ENCODE results near the gene DHPS. TPM values are rescaled to one million over a fixed set of nuclear protein-coding genes. Genes with fewer than 3 reads are reported as not detected.

The DHPS gene
- total RNA-seq, 1 donor: 52.5 TPM

DNA sequence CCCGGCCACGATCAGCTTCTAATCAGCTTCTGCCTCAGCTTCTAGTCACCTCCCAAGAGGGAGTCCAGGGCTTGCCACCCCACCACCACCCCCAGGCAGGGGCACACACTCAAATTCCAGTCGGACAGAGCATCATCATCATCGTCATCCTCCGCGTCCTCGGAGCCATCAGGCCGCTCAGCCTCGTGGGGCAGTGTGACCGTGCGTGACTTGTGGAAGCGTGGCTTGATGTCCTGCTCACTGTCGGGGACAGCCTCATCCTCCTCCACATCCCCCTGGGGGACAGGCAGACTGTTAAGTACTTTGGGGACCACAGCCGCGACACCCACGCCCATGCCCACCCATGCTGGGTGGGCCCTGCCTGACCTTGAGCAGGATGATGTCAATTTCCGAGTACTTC, 29.5 kb upstream of the DHPS start:
- Histone ChIP-seq H3K4me3 (ENCODE audit: insufficient read depth, low read length) (no peak overlapping the region), H3K79me2 (ENCODE audit: insufficient read depth, low read length) (peaks cover 29% of the 10 kb centered on the region), H4K20me1 (ENCODE audit: insufficient read depth, low read length) (peaks cover 8% of the 10 kb centered on the region), H3K27me3 (ENCODE audit: insufficient read depth, low read length) (no peaks in the 10 kb centered on the region), H2AFZ (ENCODE audit: low read length) (no peak overlapping the region), H3K4me1 (ENCODE audit: insufficient read depth, low read length) (no peaks in the 10 kb centered on the region), H3K36me3 (ENCODE audit: insufficient read depth, low read length) (peaks cover 81% of the 10 kb centered on the region), H3K27ac (ENCODE audit: low read depth, low read length) (no peak overlapping the region), H3K4me2 (ENCODE audit: insufficient read depth, low read length) (no peak overlapping the region), H3K9me3 (ENCODE audit: low read depth, low read length) (no peaks in the 10 kb centered on the region)
- TF ChIP-seq, protein P1, sequence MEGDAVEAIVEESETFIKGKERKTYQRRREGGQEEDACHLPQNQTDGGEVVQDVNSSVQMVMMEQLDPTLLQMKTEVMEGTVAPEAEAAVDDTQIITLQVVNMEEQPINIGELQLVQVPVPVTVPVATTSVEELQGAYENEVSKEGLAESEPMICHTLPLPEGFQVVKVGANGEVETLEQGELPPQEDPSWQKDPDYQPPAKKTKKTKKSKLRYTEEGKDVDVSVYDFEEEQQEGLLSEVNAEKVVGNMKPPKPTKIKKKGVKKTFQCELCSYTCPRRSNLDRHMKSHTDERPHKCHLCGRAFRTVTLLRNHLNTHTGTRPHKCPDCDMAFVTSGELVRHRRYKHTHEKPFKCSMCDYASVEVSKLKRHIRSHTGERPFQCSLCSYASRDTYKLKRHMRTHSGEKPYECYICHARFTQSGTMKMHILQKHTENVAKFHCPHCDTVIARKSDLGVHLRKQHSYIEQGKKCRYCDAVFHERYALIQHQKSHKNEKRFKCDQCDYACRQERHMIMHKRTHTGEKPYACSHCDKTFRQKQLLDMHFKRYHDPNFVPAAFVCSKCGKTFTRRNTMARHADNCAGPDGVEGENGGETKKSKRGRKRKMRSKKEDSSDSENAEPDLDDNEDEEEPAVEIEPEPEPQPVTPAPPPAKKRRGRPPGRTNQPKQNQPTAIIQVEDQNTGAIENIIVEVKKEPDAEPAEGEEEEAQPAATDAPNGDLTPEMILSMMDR (IDR thresholded peaks at IDR 0.05; ENCODE audit: extremely low read depth, low read depth, low read length): no peak
- DNase-seq (ENCODE audit: insufficient read length, low spot score, missing footprints): no peak

DNA sequence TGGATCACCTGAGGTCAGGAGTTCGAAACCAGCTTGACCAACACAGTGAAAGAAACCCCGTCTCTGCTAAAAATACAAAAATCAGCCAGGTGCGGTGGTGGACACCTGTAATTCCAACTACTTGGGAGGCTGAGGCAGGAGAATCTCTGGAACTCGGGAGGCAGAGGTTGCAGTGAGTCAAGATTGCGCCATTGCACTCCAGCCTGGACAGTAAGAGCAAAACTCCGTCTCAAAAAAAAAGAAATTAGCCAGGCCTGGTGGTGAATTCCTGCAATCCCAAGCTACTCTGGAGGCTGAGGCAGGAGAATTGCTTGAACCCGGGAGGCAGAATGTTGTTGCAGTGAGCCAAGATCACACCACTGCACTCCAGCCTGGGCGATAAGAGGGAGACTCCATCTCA, 27.0 kb upstream of the DHPS start:
- peaks cover 10% of the 10 kb centered on the region for H3K79me2 ChIP-seq (ENCODE audit: insufficient read depth, low read length)
- peaks cover 6% of the 10 kb centered on the region for H4K20me1 ChIP-seq (ENCODE audit: insufficient read depth, low read length)
- no peaks in the 10 kb centered on the region for H3K4me1 ChIP-seq (ENCODE audit: insufficient read depth, low read length)
- TF ChIP-seq, protein P1 (IDR thresholded peaks at IDR 0.05; ENCODE audit: extremely low read depth, low read depth, low read length): no peak
- H3K4me3 ChIP-seq (ENCODE audit: insufficient read depth, low read length): no peak overlapping the region
- no peak overlapping the region for H3K4me2 ChIP-seq (ENCODE audit: insufficient read depth, low read length)
- H2AFZ ChIP-seq (ENCODE audit: low read length): no peak overlapping the region
- H3K27ac ChIP-seq (ENCODE audit: low read depth, low read length): no peak overlapping the region
- H3K9me3 ChIP-seq (ENCODE audit: low read depth, low read length): no peaks in the 10 kb centered on the region
- no peaks in the 10 kb centered on the region for H3K27me3 ChIP-seq (ENCODE audit: insufficient read depth, low read length)
- H3K36me3 ChIP-seq (ENCODE audit: insufficient read depth, low read length): peaks cover 82% of the 10 kb centered on the region
- DNase-seq (ENCODE audit: insufficient read length, low spot score, missing footprints): no peak

DNA sequence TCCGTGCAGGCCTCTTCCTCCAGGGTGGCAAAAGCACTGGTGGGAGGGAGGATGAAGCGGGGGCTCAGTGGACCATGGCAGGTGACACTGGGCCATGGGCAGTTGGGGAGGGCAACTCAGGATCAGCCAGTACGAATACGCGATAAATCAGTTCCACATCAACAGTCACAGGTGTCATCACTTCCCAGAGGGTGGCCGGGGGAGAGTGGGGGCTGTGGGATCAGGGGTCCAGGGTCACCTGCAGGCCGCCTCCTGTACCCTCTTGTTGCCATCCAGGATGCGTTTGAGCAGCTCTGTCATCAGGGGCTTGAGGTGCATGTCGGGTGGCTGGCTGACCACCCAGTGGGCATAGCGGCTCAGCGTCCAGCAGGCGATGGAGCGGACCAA, 24.6 kb upstream of the DHPS start:
- peaks cover 10% of the 10 kb centered on the region for H3K79me2 ChIP-seq (ENCODE audit: insufficient read depth, low read length)
- no peak overlapping the region for H3K27ac ChIP-seq (ENCODE audit: low read depth, low read length)
- H2AFZ ChIP-seq (ENCODE audit: low read length): no peak overlapping the region
- no peaks in the 10 kb centered on the region for H3K27me3 ChIP-seq (ENCODE audit: insufficient read depth, low read length)
- H4K20me1 ChIP-seq (ENCODE audit: insufficient read depth, low read length): peaks cover 6% of the 10 kb centered on the region
- no peaks in the 10 kb centered on the region for H3K9me3 ChIP-seq (ENCODE audit: low read depth, low read length)
- TF ChIP-seq, protein P1 (IDR thresholded peaks at IDR 0.05; ENCODE audit: extremely low read depth, low read depth, low read length): no peak
- H3K4me1 ChIP-seq (ENCODE audit: insufficient read depth, low read length): no peaks in the 10 kb centered on the region
- no peak for DNase-seq (ENCODE audit: insufficient read length, low spot score, missing footprints)
- H3K36me3 ChIP-seq (ENCODE audit: insufficient read depth, low read length): peaks cover 92% of the 10 kb centered on the region
- H3K4me3 ChIP-seq (ENCODE audit: insufficient read depth, low read length): no peak overlapping the region
- H3K4me2 ChIP-seq (ENCODE audit: insufficient read depth, low read length): no peak overlapping the region

DNA sequence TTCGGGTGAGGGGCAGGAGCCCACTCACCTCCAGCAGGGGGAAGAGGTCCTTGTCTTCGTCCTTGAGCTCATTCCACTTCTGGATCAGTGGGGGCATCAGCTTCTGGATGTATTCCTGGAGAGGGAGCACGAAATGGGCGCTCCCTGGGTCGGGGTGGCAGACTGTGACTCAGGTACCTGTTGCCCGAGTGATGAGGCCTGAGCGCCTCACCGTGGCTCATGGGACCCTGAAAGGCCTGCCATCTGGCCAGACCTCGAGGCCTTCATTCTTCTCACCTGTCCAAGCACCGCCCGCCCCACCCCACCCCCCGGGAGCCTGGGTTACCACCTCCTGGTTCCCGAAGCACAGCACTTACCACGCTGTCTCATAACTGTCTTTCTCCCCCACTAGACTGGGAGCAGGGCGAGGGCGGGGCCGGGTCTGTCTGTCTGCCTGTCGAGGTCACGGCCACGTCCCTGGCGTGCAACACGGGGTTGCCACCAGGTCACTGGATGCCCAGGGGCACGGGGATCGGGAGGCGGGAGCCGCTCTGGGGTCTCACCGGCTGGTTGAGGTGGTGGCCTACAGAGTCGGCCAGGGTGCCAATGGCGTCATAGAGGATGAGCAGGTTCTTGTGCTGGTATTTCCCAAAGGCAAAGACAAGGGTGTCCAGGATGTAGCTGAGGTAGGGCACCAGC, 24.1 kb upstream of the DHPS start:
- Histone ChIP-seq H3K79me2 (ENCODE audit: insufficient read depth, low read length) (peaks cover 7% of the 10 kb centered on the region), H3K36me3 (ENCODE audit: insufficient read depth, low read length) (peaks cover 93% of the 10 kb centered on the region), H3K9me3 (ENCODE audit: low read depth, low read length) (no peaks in the 10 kb centered on the region), H3K4me2 (ENCODE audit: insufficient read depth, low read length) (no peak overlapping the region), H3K4me3 (ENCODE audit: insufficient read depth, low read length) (no peak overlapping the region), H3K27ac (ENCODE audit: low read depth, low read length) (no peak overlapping the region), H3K4me1 (ENCODE audit: insufficient read depth, low read length) (no peaks in the 10 kb centered on the region), H4K20me1 (ENCODE audit: insufficient read depth, low read length) (peaks cover 5% of the 10 kb centered on the region), H2AFZ (ENCODE audit: low read length) (no peak overlapping the region), H3K27me3 (ENCODE audit: insufficient read depth, low read length) (no peaks in the 10 kb centered on the region)
- TF ChIP-seq, protein P1 (IDR thresholded peaks at IDR 0.05; ENCODE audit: extremely low read depth, low read depth, low read length): no peak
- peak; percentile 73 for DNase-seq (ENCODE audit: insufficient read length, low spot score, missing footprints)
